NCI-H1092 treated with DMSO at 0.1 percent for 48 hours (cell line): ENCODE results near the gene HS1BP3.

ENCODE experiments used
- DNase-seq: peaks from one replicate; lab custom pipeline; 2025; lab: John Stamatoyannopoulos, UW

HS1BP3 gene, protein sequence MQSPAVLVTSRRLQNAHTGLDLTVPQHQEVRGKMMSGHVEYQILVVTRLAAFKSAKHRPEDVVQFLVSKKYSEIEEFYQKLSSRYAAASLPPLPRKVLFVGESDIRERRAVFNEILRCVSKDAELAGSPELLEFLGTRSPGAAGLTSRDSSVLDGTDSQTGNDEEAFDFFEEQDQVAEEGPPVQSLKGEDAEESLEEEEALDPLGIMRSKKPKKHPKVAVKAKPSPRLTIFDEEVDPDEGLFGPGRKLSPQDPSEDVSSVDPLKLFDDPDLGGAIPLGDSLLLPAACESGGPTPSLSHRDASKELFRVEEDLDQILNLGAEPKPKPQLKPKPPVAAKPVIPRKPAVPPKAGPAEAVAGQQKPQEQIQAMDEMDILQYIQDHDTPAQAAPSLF

DNA sequence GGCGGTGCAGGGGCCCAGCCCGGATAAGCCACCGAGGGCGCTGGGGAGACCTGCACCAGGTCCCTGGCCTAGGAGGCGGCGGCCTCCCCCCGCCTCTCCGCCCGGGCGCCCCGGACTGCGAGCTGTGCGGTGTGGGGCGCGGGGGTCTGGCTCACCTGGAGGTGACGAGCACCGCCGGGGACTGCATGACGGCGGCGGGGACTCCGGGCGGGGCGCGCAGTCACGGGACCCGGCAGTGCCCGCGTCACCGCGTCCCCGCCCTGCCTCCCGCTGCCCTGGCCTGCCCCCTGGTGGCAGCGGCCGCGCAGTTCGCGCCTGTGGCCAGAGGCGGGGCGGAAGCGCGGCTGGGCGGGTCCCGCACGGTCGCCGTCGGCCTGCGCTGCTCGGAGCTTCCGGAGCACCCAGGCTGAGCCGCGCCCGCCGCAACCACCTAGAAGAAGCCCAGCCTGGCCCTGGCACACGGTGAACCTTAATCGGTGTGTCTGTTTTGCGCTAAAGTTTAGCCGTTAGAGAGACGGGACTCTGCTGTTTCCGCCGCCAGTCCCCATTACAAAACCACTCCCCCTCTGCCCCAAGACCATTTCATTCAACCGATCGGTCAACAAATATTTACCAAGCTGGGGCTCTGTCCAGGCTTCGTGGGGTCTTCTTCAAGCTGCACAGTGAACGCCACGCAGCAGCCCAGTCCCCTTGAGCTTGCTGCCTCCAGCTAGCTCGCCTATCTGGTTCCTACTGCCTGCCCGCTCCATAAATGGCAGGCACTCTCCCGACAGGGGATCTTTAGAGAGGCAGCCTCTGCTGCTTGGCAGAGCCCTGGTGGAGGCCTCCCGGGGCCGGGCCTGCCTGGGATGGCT is at the start of gene HS1BP3:
Gene HS1BP3, minus strand, starts transcription at position 222 of the 854 bp plus-strand sequence. Its CDS starts 35 bp downstream, at position 187.
- peak; percentile 70 for DNase-seq

DNA sequence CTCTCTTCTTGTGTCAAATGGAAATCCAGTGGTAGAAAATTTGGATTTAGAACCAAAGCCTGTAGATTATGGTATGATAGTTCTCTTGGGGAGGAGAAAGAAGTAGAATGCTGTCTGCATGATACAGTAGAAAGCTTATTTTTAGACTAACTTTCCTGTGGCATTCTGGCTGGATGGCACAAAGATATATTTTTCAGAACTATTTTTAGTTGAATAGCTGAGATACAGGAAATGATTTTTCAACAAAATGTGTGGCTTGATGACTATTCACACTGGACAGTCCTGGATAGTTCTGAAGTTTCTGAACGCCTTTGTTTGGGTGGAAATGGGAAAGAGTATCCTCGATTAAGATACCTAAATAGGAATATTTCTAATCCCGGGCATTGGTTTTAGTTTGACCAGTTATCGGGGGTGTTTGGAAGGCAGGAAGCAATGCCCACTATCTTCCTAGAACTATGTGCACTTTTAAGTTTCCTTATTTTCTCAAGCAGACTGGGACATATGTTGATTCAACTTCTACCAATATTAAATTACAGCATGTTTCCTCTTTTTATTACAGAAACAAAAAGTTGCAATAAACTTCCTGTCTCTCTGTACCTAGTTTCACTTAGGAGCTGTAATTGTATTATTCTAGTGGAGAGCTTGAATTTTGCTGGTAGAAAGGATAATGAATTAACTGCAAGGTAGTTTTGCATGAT is 48.2 kb upstream of the HS1BP3 start:
- DNase-seq, result no peak

DNA sequence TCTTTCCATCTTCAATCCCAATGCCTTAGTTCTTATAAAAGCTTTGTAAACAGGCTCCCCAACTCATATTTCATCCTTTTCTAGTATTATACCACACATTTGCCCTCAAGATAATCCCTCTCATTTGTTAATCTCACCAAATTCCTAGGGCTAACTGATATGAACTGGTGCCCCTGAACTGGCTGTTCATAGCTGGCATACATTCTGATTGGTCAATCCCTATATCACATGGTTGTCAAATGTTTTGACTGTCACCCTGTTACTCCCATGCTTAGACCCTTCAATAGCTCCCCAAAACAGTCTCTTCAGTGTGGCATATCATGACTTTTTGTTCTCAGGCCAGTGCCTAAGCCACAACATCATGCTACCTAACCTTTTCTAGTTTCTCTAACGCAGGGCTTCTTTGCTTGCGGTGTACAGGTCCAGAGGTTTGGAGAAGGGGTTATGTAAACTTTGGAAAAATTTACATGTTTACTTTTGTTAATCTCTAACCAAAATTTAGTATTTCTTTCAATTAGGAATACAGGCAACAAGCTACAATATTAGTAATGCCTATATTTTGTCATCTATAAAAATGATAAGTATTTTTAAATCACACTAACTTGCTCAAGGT is 46.5 kb upstream of the HS1BP3 start:
- no peak for DNase-seq

DNA sequence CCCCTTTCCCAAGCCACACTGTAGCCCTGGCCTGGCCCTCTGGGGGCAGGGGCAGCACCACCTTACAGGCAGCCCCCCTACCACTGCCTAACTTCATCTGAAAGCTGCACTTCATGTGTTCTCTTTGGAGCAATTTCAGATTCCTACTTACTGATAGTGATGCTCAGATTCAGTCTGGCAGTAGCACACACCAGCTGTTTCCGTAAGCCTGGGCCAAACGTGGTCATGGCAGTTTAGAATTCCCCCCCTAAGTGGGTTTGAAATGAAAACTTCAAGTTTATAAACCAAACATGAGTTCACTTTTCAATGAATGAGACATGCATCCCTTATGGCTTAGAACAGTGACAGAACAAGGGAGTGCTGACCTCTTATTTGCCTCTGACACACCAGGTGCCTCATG is 45.5 kb upstream of the HS1BP3 start:
- DNase-seq, result no peak

DNA sequence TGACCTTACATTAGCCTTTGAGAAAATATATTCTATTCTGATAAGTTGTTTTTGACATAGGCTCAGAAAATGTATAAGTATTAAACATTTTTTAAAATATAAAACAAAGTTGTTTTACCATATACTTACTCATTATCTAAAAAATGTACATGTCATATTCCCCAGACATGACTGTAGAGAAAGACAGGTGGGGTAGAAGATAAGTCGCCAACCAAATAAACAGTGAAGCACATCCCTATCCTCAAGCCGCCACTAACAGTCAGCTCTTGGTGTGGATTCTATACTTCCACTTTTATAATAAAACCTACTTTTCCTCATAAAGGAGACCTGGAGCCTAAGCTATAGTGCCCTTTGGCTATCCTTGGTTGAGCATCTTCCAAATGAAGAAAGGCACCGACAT is 42.4 kb upstream of the HS1BP3 start:
- no peak for DNase-seq

DNA sequence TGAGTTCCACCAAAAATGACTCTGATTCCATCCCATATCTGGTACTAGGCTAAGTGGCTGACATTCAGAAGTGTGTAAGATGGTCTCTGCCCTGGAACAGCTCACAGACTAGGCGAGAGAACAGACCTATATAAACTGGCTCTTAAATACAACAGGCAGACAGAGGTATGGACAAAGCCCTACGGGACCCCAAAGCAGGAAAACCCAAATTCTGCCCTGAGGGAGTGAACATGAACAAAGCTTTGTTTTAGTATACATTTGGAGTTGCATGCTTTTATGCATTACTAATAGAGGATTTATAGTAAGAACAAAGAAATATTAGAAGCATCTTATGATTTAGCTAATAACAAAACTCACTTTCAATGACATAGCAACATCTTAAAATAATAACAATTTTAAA is 41.2 kb upstream of the HS1BP3 start:
- no peak for DNase-seq

DNA sequence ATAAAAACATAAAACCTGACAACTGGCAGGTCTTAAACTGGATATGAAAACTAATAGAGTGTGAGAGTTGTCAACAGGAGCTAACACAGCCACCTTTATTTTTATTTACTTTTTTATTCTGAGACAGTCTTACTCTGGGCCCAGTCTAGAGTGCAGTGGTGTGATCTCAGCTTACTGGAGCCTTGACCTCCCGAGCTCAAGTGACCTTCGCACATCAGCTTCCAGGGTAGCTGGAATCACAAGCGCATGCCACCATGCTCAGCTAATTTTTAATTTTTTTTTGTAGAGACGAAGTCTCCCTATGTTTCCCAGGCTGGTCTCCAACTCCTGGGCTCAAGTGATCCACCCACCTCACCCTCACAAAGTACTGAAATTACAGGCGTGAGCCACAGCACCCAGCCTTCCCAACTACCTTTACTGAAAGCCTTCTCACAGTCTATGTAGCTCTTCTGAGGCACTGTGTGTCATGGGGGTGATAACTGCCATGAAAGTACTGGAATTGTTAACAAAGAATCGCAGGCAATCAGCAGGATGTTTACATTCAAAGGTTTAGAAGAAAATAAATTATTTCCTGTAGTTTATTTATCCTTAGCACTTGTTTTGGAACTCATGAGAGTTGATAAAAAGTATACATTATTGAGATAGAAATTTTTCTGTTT is 40.3 kb upstream of the HS1BP3 start:
- DNase-seq, result no peak

DNA sequence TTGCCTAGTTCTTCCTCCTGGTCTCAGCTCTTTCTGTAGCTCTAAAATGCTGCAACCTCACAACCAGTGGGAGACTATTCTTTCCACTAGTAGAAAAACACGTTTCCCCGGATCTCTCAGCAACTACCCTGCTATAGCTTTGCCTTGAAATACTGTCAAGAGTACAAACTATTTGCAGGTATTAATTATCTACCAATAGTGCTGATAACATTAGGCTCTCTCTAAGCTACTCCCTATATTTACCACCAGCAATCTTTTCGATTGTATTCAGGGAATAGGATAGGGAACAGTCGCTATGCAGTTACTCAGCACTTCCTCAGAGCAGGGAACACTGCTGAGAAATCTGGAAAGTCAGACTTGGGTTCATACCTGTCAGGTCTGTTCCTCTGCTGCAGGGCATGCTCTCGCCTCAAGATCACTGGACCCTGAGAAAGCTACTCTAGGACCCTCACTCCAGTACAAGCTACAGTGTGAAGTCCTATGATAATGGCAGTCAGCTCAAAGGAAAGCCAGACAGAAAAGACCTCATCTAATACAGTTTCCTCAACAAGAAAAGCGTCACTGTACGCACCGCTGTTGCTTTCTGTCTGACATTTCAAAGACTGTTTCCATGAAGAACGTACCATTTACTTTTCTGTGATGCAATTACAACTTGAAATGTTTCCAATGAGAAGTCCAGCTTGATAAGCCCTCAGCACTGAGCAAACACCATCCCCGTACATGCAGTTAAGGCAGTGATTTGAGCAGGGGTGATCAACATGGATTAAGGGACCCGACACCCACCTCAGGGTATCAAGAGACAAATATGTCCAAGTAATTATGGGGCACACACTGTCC is 38.7 kb upstream of the HS1BP3 start:
- DNase-seq, result no peak

DNA sequence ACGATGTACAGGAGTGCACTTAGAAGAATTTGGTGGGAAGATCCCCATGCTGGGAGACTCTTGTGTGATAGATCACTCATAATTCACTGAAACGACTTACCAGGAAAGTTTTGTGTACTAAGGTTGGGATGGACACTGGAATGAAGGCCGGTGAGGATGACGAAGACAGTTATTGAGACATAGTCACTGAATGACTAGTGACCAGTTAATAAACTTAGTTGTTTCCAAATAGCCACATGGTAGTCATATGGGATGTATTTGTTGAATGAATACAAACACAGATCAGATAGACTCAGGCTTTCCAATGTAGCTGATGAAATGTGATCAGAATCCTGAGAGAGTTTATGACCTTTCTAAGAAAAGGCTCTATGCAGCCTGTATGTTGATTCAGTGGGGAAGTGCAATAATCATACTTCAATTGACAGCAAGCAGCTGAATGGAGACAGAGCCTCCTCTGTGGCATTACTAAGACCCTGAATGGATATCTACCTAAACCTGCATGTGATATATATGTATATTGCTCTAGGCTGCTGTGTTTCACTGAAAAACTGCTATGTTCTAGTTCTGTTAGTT is 36.4 kb upstream of the HS1BP3 start:
- no peak for DNase-seq

DNA sequence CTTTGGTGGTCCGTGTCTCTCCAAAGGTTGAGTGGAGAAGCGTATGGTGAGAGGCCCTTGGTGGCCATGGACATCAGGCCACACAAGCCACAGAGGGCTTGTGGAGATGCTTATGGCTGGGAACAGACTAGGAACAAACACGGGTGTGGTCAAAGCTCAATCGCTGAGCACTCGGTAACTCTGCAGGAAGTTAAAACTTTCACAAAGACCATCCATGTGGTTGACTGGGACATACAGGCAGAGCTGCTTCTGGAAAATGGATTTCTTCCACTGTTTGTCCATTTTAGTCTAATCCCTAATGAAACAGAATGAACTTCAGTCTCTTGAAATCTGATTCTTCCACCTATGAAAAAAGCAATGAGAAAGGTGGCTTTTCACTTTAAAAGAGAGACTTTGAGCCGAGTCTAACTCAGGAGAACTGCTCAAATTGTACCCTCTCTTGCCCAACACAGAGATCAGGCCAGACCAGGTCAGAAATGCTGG is 33.7 kb upstream of the HS1BP3 start:
- DNase-seq, result no peak

DNA sequence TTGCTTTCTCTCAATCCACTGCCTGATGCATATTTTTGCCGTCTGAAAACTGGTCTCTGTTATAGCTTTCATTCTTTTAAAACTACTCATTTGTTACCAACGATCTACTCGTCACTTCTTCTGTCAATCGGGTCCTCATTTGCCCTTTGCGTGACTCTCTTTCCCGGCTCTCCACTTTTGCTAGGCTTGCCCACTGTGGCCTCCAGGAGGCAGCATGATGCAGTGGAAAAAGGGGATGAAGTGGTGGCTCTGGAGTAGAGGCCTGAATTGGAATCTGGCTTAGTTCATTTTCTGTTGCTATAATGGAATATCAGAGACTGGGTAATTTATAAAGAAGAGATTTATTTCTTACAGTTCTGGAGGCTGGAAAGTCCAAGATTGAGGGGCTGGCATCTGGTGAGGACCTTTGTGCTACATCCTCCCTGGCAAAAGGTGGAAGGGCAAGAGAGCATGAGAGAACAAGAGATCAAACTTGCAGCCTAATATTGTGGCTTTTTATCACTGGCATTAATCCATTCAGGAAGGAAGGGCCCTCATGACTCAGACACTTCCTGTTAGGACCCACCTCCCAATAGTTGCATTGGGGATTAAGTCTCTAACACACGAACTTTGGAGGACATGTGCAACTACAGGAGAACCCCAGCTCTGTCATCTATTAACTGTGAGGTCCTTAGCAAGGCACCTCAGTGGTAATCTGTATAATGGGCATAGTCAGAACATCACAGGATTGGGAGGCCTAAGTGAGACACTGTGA is 31.4 kb upstream of the HS1BP3 start:
- no peak for DNase-seq

DNA sequence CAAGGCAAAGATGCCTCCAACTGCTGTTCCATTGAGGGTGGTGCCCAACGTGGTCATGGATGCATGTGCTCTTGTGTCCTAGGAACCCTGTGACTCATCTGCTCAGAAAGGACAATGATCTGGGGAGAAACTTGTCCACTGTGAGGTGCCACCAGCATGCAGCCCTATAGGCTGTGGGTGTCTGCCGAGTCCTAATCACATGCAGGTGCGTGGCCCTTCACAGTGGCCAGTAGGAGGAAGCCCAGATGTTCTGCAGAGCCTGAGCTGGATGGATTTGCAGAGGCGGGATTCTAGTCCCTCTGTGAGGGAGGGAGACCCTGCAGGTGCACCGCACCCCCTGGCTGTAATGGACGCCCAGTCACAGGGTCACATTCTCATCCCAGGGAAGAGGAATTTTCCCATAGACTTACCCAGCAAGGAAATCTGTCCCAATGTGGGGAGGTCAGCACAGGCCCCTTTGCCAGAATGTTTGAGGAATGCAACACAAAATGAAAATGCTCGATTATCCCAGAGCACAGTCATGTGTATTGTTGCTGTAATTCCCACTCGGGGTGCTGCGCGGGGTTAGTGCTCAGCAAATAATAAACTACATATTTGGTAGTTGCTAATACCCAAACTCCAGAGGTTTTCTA is 30.0 kb upstream of the HS1BP3 start:
- no peak for DNase-seq

DNA sequence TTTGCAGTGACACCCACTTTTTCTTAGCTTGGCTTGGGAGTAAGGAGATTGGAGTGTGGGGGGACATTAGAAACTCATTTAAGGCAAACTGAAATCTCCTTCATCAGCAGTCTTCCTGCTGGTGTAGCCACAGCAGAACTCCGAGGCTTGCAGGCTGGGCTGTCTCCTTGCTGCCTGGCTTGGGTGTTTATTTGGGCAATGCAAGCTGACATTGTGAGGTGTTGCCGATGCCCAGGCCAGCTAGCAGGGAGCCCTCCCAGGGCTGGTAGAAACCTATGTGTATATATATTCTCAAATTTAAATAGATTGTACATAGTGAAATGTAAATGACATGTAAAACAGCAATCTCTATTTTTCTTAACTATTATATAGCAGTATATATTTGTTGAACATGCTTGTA is 27.9 kb upstream of the HS1BP3 start:
- no peak for DNase-seq

DNA sequence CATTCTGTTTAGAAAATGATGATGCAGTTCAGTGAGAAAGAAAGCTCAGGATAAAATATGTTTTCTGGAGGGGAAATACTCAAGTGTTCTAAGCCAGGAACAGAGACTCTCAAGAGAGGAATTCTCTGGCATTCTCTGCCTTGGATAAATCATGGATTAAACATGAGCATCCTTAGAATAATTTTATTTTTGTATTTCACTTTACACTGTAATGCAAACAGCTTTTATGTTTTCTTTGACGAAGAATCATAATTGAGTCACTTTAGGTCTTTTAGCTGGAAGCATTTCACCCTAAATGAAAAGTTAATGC is 27.1 kb upstream of the HS1BP3 start:
- no peak for DNase-seq

DNA sequence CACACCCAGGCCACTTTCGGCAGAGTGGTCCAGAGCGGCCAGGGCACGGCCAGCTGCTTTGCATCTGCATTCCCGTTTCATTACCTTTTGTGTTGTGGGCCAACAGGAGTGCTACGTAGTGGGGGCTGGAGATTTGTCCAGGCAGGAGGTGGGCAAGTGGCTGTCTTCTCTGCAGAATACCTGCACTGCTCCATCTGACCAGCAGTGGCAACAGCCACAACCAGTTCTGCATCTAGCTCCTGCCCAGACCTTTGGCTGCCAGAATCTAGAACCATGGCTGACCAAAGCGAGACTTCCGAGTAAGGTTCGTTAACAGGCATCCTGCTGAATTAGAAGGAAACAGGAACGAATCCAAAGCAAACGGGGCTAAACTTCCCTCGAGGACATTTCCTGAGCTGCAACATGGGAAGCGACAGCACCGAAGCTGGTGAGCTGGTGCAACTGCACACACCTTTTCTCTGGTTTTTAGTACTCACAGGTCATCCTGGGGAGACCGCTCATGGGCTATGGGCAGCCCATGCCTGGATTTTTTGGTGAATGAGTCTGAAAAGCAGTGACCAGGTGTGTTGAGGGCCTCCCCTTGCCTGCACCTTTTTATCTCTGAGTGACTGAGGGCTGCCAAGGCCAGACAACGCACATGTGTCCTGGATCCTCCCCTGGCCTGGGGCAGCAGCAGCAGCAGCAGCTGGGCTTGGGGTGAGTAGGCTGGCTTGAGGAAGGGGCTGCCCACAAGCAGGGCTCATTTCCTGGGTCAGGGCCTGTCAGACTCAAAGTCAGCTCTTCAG is 26.6 kb upstream of the HS1BP3 start:
- no peak for DNase-seq

DNA sequence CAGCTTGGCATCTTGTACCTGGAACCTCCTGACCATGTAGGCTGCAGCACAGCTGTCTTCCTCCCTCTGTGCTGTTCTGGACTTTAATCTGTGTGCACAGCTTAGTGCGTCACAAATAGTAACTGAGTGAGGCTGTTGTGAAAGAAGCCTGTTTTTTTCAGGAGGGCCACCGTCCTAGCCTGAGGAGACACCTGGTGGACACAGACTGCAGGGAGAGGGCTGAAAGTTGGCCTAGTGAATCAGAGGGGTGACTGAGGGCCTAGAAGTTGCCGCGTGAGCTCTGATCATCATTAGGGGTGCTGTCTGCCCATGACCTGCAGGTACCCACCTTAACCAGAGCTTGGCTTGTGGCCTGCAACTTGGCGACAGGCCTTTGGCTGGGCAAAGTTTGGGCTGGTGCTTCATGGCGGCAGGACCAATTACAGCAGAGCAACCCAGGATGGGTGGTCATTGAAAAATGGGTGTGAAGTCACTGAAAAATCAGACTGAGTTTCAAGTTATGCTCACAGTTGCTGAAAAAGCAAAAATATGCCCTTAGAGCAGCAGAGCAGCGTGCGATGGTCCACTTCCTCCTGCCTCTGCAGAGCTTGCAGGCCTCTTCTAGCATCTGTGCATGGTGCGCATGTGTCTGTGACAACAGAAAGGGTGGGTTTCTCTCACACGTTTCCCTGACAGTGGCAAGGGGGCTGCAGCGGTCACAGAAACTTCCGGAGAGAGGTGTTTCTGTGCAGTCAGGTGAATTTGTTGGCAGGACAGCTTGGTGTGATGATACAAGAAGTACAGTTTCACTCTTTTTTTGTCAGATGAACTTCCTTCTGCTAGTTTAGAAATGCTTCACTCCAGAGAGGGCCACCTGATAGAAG is 25.7 kb upstream of the HS1BP3 start:
- no peak for DNase-seq

DNA sequence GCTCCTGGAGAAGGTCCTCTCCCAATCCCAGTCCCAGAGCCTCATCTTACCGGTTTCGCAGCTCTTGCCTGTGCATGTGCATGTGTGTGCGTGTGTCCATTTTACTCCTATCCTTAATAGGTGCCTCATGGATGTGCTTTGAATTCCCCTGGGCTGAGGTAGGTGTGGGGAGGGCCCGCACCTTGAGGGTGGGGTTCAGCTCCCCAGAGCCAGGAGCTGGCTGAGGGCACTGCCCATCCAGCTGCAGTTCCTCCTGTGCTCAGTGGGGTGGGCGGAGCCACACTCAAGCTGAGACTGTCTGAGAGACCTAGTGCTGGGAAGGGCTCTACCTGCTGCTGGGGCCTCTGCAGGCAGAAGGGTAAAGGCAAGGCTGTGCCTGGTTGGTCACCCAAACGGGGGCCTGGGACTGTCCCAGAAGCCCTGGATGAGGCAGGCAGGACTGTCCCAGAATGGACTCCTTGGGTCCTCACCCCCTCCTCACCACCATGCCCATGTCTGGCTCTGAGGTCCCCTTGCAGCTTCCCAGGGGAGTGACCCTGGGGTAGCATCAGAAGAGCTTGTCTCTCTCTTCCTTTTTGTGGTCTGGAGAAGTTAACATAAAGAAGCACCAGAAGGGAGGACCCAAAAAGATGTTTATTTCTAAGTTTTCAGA is 24.9 kb upstream of the HS1BP3 start:
- DNase-seq, result no peak
